GM18858 (cell line): ENCODE results near the gene TNS3.

Experiments
- ATAC-seq: cut with Tn5 transposase; IDR thresholded peaks from one replicate; pipeline ENCODE4 v1.9.1; 2021; ENCODE audit not compliant: unreplicated experiment

The TNS3 gene

GRCh38 chr7:47526466-47526865, 55.4 kb downstream of the TNS3 start:
- no peak for ATAC-seq

DNA sequence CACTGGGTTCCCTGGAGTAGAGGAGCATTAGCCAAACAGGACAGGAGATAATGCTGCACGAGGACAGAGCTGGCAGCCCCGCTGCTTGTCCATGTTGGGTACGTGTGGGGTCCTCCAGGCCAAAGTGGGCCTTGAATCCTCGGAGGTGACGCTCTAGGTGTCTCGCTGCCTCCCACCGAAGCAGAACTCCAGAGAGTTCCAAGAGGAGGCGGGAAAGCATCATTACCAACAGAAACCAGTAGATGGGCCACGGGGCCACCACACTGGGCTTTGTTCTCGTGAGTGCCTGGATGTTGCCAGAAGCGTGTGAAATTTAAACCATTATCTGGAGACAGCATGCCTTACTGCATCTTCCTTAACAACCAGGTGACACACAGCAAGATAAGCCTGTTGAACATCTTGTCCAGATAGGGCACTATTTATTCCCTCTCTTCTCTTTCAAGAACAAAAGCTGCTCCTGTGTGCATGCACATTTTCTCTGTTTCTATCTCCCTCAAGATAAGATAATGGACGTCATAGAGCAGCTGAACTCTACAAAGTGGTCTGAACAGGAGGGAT, 56.8 kb downstream of the TNS3 start:
- ATAC-seq: no peak

- ATAC-seq: no peak
Observed at GRCh38 chr7:47523401-47523800, 58.5 kb downstream of the TNS3 start.

- no peak for ATAC-seq
Observed at GRCh38 chr7:47521816-47522561, 59.9 kb downstream of the TNS3 start.

DNA sequence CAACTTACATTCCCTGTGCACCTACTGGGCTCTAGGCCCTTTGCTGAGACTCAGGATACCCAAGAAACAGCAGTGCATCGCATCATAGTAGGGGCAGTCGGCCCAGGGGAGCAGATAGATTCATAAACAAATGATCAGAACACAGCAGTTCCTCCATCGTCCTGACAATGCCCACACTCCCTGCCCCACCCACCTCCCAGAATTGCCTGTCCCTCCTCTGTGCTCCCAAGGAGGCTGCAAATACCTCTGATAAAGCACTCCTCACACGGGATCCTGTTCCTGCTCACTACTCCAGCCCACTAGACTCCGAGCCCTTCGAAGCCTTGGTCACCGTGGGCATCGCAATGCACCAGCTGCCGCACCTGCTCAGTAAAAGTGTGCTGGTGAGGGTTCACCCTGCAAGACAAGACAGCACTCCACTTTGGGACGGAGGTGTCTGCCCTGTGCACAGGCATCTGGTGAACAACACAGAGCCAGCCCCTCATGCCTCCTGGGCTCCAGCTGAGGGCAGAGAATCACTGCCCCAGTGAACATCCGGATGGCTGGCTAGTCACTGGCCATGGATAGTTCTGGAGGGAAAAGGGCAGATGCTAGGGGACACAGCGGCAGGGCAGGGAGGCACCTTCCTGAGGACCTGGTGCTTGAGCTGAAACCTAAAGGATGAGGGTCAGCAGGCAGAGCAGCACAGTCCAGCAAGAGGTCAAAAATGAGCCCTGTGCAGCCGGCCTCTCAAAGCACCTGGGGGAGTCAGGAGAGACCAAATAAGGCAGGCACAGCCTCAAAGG, 60.7 kb downstream of the TNS3 start:
- no peak for ATAC-seq

- no peak for ATAC-seq
Observed at GRCh38 chr7:47520406-47520805, 61.5 kb downstream of the TNS3 start.

DNA sequence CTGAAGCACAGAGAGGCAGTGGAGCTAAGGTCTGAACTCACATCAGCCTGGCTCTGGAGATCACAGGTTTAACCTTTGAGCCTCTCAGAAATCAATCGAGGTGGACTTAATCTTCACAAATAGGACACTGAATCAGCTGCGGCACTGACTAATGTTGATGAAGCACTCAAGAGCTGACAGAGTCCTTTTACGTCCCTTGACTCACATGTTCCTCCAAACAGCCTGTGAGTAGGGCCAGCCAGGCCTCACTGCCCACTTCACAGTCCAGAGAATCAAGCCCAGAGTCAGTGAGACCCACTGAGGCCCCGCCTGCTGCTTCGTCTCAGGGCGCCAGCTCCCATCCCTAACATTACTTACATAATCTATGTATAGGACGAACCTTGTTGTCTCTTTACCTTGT, 63.1 kb downstream of the TNS3 start:
- no peak for ATAC-seq

- no peak for ATAC-seq
Observed at GRCh38 chr7:47517821-47518480, 64.0 kb downstream of the TNS3 start.

DNA sequence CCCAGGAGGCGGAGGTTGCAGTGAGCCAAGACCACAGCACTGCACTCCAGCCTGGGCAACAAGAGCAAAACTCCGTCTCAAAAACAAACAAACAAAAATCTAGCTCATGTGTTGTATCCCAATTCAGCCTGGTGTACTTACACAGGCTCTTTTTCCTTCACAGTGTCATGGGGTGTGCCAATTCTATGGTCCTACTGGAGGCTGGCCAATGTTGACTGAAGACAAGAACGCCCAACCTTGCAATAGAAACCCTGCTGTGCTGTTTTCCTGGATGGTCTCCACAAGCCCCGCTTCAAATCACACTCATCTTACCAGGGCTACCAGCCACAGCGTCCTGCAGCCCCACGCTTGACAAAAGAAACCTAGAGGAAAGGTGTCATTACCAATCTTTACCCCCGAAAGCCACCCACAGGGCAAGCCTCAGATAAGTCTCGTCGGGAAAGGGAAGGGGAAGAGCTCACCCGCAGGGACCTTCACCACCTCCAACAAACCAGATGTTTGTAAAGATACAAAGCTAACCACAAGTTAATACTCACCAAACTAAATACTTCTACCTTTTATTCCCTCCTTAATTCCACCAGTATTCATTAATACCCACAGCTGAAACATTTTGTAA, 64.8 kb downstream of the TNS3 start:
- no peak for ATAC-seq

DNA sequence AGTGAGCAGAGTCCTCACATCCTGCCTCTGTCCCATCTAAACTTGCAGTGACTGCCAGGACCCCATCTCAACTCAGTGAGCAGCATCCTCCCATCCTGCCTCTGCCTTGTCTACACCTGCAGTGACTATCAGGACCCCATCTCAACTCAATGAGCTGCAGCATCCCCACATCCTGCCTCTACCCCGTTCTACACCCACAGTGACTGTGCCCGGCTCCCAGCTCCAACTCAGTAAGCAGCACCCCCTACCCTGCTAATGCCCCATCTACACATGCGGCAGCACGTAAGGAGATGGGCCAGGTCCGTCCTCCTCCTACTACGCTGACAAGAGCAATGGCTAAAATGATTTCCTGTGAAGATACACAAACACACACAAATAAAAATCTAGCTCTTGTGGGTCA, 65.5 kb downstream of the TNS3 start:
- ATAC-seq: no peak

GRCh38 chr7:47515305-47515834, 66.5 kb downstream of the TNS3 start:
- no peak for ATAC-seq

DNA sequence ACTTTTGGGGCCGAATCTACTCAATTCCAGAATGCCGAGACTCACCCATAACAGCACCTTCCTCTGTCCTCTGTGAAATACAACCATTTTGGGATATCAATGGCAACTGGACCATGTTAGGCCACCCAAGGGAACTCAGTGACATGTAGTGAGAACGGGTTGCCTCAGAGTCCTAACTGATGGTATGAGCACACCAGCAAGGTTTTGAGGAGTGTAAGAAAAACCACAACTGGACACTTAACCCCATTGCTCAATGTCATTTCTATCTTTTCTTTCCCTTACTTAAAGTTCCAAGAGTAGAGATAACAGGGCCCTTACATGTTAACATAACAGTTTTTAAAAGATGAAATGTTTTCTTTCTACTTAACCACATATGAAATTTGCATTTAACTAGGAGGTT, 67.1 kb downstream of the TNS3 start:
- ATAC-seq: no peak

DNA sequence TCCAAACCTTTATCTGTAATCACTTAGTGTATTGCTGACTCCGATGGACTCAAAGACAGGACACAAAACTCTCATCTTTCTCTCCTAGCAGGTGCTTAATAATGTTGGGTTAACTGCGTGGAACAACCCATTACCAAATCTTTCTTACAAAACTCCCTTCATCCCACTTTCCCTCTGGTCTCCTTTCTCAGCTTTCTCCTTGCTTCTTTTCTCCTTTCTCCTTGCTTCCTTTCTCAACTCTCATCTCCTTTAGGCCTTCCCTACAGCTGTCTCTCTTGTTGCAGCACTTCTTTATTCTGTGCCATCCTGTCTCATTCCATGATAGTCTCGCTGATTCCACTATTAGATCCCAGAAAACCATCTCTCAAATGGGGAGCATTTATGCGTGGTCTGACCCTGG, 67.5 kb downstream of the TNS3 start:
- no peak for ATAC-seq

DNA sequence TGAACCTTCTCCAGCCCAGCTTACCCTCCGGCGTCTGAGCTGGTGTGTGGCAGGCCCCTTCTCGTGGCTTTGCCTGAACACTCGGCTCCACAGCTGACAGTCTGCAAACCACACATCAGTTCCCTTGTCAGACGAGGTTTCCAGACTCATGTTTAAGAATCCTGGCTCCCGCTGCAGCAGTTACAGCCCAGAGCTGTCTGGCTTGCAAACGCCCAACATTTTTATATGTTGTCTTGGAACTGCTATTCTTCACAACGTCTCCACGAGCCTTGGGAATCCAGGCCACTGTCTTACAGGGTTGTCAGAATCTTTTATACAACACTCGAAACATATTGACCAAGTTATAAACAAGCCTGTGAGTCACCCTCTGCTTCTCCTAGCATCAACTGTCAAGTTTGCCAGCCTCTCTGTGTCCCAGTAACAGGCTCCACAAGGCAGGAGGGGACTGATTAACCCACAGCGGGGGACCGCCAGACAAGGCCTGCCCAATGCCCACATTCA, 68.1 kb downstream of the TNS3 start:
- no peak for ATAC-seq

- ATAC-seq: no peak
Observed at GRCh38 chr7:47512481-47513176, 69.3 kb downstream of the TNS3 start.

GRCh38 chr7:47511699-47512370, 70.1 kb downstream of the TNS3 start:
- ATAC-seq: no peak

GRCh38 chr7:47510786-47511185, 71.1 kb downstream of the TNS3 start:
- no peak for ATAC-seq

DNA sequence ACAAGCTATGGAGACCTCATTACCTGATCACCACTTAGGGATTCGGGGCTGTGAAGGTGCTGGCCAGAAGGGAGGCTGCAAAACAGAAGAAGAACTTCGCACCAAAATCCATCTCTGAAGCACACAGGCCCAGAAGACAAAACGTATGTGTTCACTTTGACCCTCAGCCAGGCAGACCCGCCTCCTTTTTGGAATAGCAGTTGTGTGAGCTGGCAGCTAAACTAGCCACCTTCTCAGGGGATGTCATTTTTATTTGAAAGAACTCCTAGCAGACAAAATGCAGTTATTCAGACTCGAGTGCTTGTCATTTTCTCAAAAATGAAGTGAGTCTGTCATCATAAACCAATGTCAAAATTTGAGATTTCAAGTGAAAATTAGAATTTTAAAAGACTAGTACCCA, 71.7 kb downstream of the TNS3 start:
- ATAC-seq: no peak

GRCh38 chr7:47509571-47509970, 72.3 kb downstream of the TNS3 start:
- ATAC-seq: no peak
